HG03159 (cell line): ENCODE results near the gene EGFL7.

ENCODE experiments used
- ATAC-seq: cut with Tn5 transposase; IDR thresholded peaks from one replicate; pipeline ENCODE4 v1.9.1; 2021; ENCODE audit warnings: mild to moderate bottlenecking, moderate library complexity; ENCODE audit not compliant: unreplicated experiment

The EGFL7 gene

DNA sequence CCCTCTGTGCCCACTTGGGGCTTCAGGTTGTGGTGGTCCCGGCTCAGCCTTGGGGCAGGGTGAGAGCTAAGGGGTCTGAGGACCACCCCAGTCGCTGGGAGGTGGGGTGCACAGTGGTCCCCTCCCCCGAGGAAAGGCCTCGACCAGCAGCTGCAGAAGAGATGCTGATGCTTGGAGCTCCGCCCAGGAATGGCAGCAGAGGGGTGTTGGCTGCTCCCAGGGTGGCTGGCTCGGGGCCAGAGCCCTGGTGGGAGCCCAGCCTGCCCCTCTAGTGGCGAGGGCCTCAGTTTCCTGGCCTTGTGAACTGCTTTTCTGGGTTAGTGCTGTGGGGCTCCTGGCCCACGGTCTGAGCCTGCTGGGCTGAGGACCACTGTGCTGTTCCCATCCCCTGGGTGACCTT is 50.8 kb downstream of the EGFL7 start:
- no peak for ATAC-seq

- ATAC-seq: no peak
These were observed 51.6 kb downstream of the EGFL7 start for GRCh38 chr9:136714096-136714892.

- no peak for ATAC-seq
These were observed 52.2 kb downstream of the EGFL7 start for GRCh38 chr9:136714893-136715274.

DNA sequence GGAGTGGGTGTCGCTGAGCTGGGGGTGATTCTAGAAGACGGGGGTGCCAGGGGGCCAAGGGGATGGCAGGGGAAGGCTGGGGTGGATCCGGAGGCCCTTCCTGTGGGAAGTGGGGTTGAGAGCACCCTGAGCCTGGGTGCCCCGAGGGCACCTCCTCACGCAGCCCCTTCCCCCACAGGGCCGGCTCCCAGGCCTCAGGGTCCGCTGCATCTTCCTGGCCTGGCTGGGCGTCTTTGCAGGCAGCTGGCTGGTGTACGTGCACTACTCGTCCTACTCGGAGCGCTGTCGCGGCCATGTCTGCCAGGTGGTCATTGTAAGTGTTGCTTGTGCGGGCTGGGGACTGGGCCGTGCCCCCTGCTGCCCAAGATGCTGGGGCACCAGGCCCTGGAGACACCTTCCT is 54.7 kb downstream of the EGFL7 start:
- ATAC-seq: no peak

- no peak for ATAC-seq
These were observed 55.9 kb downstream of the EGFL7 start for GRCh38 chr9:136718345-136719194.

GRCh38 chr9:136719195-136719880 is 56.6 kb downstream of the EGFL7 start:
- no peak for ATAC-seq

DNA sequence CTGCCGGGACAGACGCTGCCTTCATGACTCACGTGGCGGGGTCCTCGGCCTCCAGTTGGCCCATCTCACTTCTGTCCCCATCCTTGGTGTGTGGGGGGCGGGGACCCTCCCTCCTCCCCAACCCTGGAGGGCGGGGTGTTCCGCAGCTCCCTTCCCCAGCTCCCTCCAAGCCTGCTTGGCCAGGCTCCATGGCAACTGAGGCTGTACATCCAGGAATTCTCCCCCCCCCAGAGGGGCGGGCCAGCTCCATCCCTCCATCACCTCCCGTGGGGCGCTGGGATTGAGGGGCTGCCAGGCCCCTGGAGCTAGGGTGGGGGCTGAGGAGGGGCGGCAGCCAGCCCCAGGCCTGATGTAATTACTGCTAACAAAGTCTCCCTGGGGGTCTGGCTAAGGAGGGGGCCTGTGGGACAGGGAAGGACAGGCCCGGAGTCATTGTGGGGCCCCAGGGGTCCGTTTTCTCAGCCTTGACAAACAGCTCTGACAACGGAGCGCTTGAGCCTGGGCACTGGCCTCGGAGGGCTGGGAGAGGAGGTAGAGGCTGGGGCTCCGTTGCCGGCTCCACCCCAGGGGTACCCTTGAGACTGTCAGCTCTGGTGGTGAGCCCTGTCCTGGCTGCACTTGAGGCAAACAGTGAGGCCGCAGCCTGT is 57.7 kb downstream of the EGFL7 start:
- no peak for ATAC-seq

DNA sequence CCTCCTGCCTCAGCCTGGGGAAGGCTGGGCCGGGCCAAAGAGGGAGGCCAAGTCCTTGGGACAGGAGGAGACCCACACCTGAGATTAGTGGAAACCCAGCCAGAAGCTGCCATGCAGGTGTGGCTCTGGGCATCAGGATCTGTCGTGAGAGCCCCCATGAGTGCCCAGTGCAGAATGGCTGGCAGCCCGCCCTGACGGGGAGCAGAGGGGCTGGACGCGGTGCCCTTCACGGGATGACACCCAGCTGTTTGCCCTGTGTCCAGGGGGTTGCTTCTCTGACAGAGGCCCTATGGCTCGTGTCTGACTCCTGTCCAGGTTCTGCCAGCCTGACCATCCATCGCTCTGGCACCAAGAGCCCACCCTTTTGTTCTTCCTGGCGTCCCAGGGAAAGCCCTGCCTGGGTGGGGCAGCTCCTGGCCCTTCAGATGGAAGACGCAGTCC is 58.2 kb downstream of the EGFL7 start:
- no peak for ATAC-seq

- ATAC-seq: no peak
These were observed 58.8 kb downstream of the EGFL7 start for GRCh38 chr9:136721339-136722092.
